Myocyte (in vitro differentiated cells): ENCODE data around the gene PAQR8. TPM values are rescaled to one million over a fixed set of nuclear protein-coding genes. Genes with fewer than 3 reads are reported as not detected.
A peak's percentile ranks its signal among the peaks of the same experiment; 100 is the strongest.
"Not testable (repeated sequence)": the region's sequence is repeated elsewhere in the genome, so short reads cannot be mapped to it uniquely, and the experiment has no call there.

Experiments
- DNase-seq: peaks from one replicate; pipeline ENCODE4 v3.0.0-alpha.2; 2012; ENCODE audit warnings: low read depth
- total RNA-seq: library from RNA; depleted of rRNA; stranded (reverse); fragments of >200 nt; gene quantifications from 2 replicates; pipeline ENCODE4 v1.2.3, GENCODE V29; 2014

PAQR8 gene
- total RNA-seq, 1 donor from 2014 or later: 2.7 TPM

GRCh38 chr6:52409499-52409898, 47.5 kb downstream of the PAQR8 start:
- no peak for DNase-seq

- DNase-seq: peak; percentile 24
Observed at GRCh38 chr6:52410979-52411378, 49.0 kb downstream of the PAQR8 start.

- no peak for DNase-seq
Observed at GRCh38 chr6:52411911-52412310, 50.0 kb downstream of the PAQR8 start.

- DNase-seq: no peak
Observed at GRCh38 chr6:52415333-52415732, 53.4 kb downstream of the PAQR8 start.

GRCh38 chr6:52415917-52416628, 54.1 kb downstream of the PAQR8 start:
- DNase-seq: no peak

- peak; percentile 79 for DNase-seq
Observed at GRCh38 chr6:52416629-52417151, 54.7 kb downstream of the PAQR8 start.

GRCh38 chr6:52417675-52418111, 55.7 kb downstream of the PAQR8 start:
- DNase-seq: peak; percentile 90

GRCh38 chr6:52418606-52419005, 56.7 kb downstream of the PAQR8 start:
- DNase-seq: no peak

GRCh38 chr6:52419809-52420667, 58.1 kb downstream of the PAQR8 start, which contains the start of gene EFHC1:
EFHC1 (plus strand) TSS chr6:52420342; CDS start chr6:52420411, 69 bp downstream.
- DNase-seq: peak; percentile 98

- DNase-seq: peak; percentile 38
Observed at GRCh38 chr6:52420668-52421358, 58.9 kb downstream of the PAQR8 start.

GRCh38 chr6:52422156-52422555, 60.2 kb downstream of the PAQR8 start:
- DNase-seq: no peak

- DNase-seq: peak; percentile 72
Observed at GRCh38 chr6:52423448-52423847, 61.5 kb downstream of the PAQR8 start.

GRCh38 chr6:52423971-52424381, 62.0 kb downstream of the PAQR8 start:
- peak; percentile 94 for DNase-seq

- DNase-seq: no peak
Observed at GRCh38 chr6:52424513-52424912, 62.6 kb downstream of the PAQR8 start.

- DNase-seq: no peak
Observed at GRCh38 chr6:52426667-52427066, 64.7 kb downstream of the PAQR8 start.

GRCh38 chr6:52433294-52433693, 71.3 kb downstream of the PAQR8 start:
- DNase-seq: not testable (repeated sequence)

GRCh38 chr6:52435345-52435744, 73.4 kb downstream of the PAQR8 start:
- no peak for DNase-seq

GRCh38 chr6:52438926-52439325, 77.0 kb downstream of the PAQR8 start:
- DNase-seq: no peak

GRCh38 chr6:52454556-52454955, 92.6 kb downstream of the PAQR8 start:
- peak; percentile 17 for DNase-seq

- no peak for DNase-seq
Observed at GRCh38 chr6:52457096-52457495, 95.1 kb downstream of the PAQR8 start.
